T-helper 1 cell treated with Interleukin-12 subunit alpha and Interleukin-12 subunit beta and Interleukin-4 antibody, amounts not matched to agents 30 ng/mL and 1 ng/mL, for 36 hours (primary cell): ENCODE measurements around the gene ADA. TPM values are rescaled to one million over a fixed set of nuclear protein-coding genes. Genes with fewer than 3 reads are reported as not detected.

ENCODE experiments used
- intact Hi-C: fragments of 100-400 bp; cut with micrococcal nuclease; formaldehyde crosslinking; loops from one replicate; pipeline ENCODE4 v1.15.1; 2024
- total RNA-seq: library from RNA; stranded (reverse); gene quantifications from 2 replicates; pipeline ENCODE4 v1.2.3, GENCODE V29; 2022

ADA gene
- total RNA-seq, 1 donor from 2014 or later, result 105 TPM

DNA sequence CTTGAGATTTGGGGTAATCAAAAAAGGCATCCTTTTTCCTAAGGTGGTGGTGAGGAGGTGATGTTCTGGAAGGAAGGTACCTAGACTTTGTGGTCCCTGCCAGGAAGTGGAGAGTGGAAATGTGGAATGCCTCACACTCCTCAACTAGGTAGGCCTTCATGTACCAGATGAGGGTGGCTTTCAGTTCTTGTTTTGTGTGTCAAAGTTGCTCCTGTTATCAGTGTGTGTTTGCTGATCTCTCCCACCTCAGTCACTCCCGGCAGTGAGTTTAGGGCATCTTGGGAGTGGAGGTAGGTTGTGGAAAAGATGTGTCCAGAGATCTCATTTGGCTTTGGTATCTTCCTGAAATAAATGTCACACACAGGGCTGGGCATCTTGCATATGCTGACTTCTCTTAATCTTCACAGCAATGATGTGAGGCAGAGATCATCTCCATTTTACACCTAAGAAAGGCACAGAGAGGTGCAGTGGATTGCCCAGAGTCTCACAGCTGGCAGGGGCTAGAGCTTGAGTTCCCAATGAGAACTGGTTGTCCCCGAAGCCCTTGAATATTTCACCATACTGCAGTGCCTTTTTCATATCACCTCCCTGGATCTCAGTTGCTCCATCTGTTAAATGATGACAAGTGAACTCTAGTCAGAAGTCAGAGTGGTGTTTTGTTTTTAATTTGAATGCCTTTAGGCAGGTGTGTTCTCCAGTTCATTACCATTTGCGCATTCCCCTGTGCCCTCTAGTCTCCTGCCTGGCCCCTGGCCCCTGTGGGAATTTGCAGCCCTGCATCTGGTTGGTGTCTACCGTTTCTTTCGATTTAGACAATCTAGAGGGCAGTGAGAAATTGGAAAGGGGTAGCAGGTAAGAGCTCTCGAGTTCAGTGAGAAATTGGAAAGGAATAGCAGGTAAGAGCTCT lies 66.2 kb downstream of the ADA start:
- intact Hi-C loops, result no loop called here

- intact Hi-C loops, result no loop called here
Measured at GRCh38 chr20:44584162-44584561, 67.3 kb downstream of the ADA start.

GRCh38 chr20:44583157-44583556 lies 68.3 kb downstream of the ADA start:
- intact Hi-C loops, result no loop called here

DNA sequence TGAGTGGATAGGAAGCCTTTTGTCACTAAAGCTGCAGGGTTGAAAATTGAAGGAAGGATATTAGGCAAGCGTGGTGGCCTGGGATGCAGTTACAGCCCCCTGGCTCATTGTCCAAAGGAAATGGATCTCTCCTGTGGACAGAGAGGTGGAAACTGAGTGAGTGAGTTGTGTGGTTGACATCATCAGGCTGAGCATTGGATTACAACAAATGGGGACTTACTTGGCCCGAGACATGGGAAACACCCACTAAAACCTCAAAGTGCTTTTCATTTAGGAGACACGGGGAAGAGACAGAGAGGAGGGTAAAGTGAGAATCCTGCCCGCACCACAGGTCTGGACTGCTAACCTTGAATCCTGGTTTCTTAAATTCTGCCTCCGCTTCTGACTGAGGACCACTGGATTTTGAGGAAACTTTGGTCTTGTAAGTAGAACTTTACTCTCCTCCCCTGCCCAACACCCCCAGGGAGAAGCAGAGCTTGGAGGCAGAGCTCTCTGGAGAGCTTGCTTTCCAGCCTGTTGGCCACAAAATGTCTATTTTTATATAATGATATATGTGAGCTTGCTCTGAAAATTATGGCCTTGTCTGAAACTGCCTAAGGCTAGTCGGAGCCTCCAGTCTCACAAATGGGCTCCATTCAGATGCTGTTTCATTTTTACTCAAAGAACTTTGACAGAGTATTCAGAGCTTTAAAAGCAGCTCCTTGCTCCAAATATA lies 69.0 kb downstream of the ADA start, which contains the start of gene PKIG:
Gene PKIG (plus strand): TSS at position 269 of the 715 bp plus-strand sequence. CDS start 31,978 bp downstream, outside the sequence.
- intact Hi-C loops, result no loop called here

DNA sequence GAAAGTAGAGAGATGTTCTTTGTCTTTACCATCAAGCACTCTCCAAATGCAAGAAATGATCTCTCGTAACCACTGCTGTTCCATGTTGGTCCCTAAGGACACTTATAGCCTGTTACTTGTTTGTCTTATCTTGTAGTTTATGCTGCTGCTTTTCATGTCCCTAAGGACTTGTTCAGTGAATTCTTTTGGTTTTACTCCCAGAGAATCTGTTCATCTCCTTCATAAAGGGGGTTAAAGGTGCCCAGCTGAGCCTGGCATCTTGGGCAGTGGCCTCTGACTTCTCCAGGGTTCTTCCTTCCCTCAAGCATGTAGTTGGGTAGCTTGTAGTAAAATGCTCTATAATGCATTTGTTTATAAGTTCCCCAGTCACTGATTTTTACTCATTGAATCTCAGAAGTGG lies 70.0 kb downstream of the ADA start:
- intact Hi-C loops, result no loop called here

DNA sequence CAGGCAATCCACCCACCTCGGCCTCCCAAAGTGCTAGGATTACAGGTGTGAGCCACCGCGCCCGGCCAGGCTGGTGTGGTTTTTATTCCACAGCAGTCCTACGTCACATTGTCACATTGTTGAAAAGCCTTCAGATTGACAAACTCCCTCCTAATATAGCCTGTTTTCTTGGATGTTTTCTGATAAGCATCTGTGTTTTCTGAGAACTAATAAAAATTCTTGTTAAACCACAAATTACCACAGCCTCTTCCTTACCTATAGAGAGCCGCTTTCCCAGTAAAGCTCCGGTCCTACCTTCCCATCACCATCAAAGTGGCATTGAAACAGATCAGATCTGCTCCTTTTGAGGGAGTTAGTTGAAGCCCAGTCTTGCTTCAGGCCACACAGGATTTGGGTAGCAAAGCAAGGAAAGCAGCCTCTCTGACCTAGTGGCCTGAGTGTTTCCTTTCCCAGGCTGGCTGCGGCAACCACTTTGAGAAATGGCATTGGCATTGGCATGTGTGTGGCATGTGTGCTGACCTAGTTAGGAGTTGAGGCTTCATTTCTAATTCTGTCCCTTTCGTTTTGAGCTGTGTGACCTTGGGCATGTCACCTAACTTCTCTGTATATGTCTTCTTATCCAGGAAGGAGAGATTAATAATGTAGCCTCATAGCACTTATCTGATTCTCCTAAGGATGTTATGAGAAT lies 70.8 kb downstream of the ADA start:
- intact Hi-C loops, result no loop called here

- intact Hi-C loops, result no loop called here
Measured at GRCh38 chr20:44579313-44580081, 72.0 kb downstream of the ADA start.

DNA sequence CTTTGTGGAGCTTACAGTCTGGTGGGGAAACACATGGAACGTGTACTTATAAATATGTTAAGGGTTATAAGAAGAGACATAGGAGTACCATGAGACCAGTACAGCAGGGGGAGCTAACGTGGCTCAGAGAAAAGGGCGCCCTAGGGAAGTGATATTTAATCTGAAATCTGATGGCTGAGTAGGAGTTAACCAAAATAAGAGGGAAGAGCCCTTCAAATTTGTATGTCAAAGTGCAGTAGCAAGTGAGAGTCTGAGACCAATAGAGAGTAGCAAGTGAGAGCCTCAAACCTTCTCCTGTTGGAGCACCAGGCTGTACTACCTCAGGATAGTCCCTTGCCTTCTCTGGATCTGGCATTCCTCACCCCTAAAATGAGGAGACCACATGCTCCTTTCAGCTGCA lies 75.2 kb downstream of the ADA start:
- intact Hi-C loops, result loop anchor here (2.0 kb wide), 1 partner anchor 35 kb away; no protein-coding TSS in a partner anchor

GRCh38 chr20:44574372-44574771 lies 77.1 kb downstream of the ADA start:
- intact Hi-C loops, result loop anchor here (5.0 kb wide), 1 partner anchor 42 kb away; no protein-coding TSS in a partner anchor

GRCh38 chr20:44573501-44573869 lies 78.0 kb downstream of the ADA start:
- intact Hi-C loops, result loop anchor here (5.0 kb wide), 1 partner anchor 41 kb away; no protein-coding TSS in a partner anchor

DNA sequence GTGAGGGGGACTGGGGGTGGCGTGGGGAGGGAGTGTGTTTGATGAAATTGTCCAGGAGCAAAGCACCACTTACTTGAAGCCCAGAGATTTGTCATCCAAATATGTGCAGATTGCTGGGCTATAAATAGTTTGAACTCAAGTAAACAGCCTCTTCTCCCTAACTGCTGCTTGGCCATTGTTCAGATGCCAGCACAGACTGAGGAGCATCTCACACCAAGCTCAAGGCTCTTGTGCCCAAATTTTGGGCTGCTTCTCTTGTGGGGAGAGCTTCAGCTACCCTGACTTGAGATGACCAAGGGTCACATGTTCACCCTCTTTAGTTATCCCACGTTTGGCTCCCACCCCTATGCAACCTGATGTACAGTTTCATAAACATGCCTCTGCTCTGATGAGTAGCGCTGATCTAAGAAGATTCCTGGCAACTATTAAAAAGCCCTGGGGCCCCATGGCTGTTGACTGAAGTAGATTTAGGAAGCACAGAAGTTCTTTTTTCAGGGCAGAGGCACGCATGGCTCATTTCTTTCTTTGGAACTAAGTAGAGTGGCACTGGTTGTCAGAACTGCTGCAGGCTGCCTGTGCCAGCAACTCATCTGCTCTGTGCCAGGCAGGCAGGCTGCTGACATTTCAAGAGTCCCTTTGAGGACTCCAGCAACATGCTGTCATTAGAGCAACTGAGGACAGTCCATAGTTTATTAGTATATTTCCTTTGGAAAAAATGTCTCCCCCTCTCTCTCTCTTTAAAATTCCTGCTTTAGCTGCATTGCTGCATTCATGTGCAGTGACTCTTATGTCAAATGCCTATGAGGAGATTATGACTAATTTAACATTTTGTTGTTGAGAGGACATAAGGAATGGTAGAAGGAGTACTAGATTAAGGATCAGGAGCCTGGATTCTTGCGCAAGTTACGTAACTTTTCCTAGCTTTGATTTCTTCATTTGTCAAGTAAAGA lies 78.7 kb downstream of the ADA start:
- intact Hi-C loops, result loop anchor here (5.0 kb wide), 1 partner anchor 41 kb away; no protein-coding TSS in a partner anchor

- intact Hi-C loops, result loop anchor here (5.0 kb wide), 1 partner anchor 39 kb away; no protein-coding TSS in a partner anchor
Measured at GRCh38 chr20:44571362-44571988, 80.0 kb downstream of the ADA start.

DNA sequence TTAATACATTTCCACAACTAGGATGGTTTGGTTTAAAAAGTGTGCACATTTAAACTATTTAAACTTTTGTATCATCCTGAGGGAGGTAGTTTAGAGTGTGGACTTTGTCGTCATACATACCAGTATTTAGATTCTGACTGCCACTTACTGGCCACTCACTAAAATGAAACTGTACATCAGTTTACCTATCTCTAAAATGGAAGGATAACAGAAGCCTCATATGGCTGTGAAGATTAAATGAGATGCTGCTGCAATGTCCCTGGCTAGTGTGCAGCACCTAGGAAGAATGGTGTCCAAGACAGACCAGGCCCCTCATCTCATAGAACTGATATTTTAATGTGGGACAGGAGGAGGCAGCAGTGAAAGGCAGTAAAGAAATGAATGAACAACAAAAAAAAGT lies 81.1 kb downstream of the ADA start:
- intact Hi-C loops, result loop anchor here (5.0 kb wide), 1 partner anchor 38 kb away; no protein-coding TSS in a partner anchor

Other genes with a start within 250 kb of the ADA start
- 23.8 and 29.2 TPM in 2 replicates for gene TTPAL, start 175.8 kb downstream of the ADA start, total RNA-seq
- gene SERINC3, start 129.6 kb downstream of the ADA start, total RNA-seq, result 82.0 and 82.4 TPM in 2 replicates
- gene PKIG, start 69.1 kb downstream of the ADA start, total RNA-seq, result 3.9 and 4.4 TPM in 2 replicates
- gene CCN5, start 63.7 kb upstream of the ADA start, total RNA-seq, result not detected in 2 replicates
- 0.15 and 0.25 TPM in 2 replicates for gene KCNK15, start 94.2 kb upstream of the ADA start, total RNA-seq
- not detected in 2 replicates for gene RIMS4, start 158.8 kb upstream of the ADA start, total RNA-seq
- 273 and 278 TPM in 2 replicates for gene YWHAB, start 234.0 kb upstream of the ADA start, total RNA-seq